ENCODE data around the gene HSPA12A.

HSPA12A gene

DNA sequence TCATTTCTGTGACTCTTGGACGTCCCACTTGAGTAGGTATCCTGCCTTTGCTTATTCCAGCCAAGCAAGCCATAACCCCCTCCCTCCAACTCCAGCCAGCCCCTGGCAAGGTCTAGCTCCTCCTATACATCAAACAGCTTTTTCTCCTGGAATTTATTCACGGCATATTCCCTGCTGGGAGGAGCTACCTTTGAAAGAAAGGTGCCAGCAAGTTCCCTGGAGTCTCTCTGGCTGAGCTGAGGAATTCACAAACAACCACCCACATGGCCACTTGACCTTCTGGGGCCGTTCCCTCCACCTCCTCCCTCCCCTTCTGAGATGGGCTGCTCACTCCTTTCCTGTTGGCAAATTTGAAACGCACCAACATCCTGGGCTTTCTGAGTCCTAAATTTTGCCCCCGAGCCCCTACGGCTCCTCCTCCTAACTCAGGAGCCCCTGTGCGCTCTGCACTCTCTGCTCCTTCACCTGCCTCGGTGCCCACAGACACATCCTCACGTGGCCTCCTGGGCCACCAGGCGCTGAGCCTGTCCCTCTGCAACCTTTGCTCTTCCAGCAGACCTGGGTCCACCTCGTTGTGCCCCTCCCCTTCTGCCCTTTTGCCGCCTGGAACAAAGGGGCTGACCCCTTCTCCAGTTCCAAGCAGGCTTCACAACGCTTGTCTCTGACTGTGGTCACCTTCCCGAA lies 48.0 kb downstream of the HSPA12A start:
- TF ChIP-seq, protein P1, sequence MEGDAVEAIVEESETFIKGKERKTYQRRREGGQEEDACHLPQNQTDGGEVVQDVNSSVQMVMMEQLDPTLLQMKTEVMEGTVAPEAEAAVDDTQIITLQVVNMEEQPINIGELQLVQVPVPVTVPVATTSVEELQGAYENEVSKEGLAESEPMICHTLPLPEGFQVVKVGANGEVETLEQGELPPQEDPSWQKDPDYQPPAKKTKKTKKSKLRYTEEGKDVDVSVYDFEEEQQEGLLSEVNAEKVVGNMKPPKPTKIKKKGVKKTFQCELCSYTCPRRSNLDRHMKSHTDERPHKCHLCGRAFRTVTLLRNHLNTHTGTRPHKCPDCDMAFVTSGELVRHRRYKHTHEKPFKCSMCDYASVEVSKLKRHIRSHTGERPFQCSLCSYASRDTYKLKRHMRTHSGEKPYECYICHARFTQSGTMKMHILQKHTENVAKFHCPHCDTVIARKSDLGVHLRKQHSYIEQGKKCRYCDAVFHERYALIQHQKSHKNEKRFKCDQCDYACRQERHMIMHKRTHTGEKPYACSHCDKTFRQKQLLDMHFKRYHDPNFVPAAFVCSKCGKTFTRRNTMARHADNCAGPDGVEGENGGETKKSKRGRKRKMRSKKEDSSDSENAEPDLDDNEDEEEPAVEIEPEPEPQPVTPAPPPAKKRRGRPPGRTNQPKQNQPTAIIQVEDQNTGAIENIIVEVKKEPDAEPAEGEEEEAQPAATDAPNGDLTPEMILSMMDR (IDR thresholded peaks at IDR 0.05) = no peak
- H3K4me1 ChIP-seq (ENCODE audit: control insufficient read depth in 1 of 2, insufficient read depth in 1 of 2, low read depth in 1 of 2, low read length in 1 of 2) = no peaks in the 10 kb centered on the region
- H3K9me3 ChIP-seq = no peaks in the 10 kb centered on the region
- H3K27ac ChIP-seq = no peak overlapping the region
- no peak overlapping the region for H3K4me3 ChIP-seq (ENCODE audit: low read depth in 1 of 2, low read length in 1 of 2)
- H3K27me3 ChIP-seq = peaks cover 14% of the 10 kb centered on the region
- no peaks in the 10 kb centered on the region for H3K36me3 ChIP-seq

DNA sequence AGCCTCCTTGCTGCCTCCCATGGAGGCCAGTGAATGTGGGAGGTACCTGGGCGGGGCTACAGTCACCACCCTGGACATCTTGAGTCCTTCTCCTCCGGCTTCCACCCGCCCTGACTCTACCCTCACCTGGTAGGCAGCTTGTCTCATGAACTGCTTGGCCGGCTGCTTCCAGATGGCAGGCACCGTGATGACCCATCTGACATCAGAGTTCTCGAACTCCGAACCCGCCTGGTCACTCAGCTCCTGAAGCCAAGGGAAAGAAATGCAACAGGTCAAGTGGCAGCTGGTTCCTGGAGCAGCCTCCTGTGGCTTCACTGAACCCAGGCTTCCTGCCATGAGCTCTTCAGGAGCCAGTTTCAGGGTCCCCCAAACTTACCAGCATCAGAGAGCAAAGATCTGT lies 50.1 kb downstream of the HSPA12A start:
- Histone ChIP-seq H3K27ac (no peak overlapping the region), H3K36me3 (no peaks in the 10 kb centered on the region), H3K4me3 (ENCODE audit: low read depth in 1 of 2, low read length in 1 of 2) (no peak overlapping the region), H3K4me1 (ENCODE audit: control insufficient read depth in 1 of 2, insufficient read depth in 1 of 2, low read depth in 1 of 2, low read length in 1 of 2) (no peaks in the 10 kb centered on the region), H3K9me3 (no peaks in the 10 kb centered on the region), H3K27me3 (peaks cover 26% of the 10 kb centered on the region)
- TF ChIP-seq, protein P1 (IDR thresholded peaks at IDR 0.05) = no peak

DNA sequence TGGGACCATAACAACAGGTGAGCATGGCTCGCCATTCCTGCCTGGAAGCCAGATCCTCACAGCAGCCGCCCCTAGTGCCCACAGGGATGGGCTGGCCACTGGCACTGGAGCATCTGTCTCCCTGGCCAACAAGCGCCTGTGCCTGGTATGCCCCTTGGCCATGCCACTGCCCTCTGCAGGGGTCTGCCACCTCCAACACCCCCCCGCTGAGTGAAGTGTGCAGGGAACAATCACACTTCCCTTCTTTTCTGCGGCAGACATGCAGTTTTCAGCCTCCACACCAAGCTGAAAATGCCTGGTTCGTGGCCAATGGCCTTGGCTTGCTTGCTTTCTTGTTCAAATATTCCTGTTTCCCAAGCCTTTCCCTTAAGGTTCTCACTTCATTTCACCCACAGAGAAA lies 50.7 kb downstream of the HSPA12A start:
- H3K4me3 ChIP-seq (ENCODE audit: low read depth in 1 of 2, low read length in 1 of 2) = no peak overlapping the region
- H3K9me3 ChIP-seq = no peaks in the 10 kb centered on the region
- H3K27ac ChIP-seq = no peak overlapping the region
- TF ChIP-seq, protein P1 (IDR thresholded peaks at IDR 0.05) = no peak
- no peaks in the 10 kb centered on the region for H3K36me3 ChIP-seq
- H3K4me1 ChIP-seq (ENCODE audit: control insufficient read depth in 1 of 2, insufficient read depth in 1 of 2, low read depth in 1 of 2, low read length in 1 of 2) = no peaks in the 10 kb centered on the region
- peaks cover 26% of the 10 kb centered on the region for H3K27me3 ChIP-seq

DNA sequence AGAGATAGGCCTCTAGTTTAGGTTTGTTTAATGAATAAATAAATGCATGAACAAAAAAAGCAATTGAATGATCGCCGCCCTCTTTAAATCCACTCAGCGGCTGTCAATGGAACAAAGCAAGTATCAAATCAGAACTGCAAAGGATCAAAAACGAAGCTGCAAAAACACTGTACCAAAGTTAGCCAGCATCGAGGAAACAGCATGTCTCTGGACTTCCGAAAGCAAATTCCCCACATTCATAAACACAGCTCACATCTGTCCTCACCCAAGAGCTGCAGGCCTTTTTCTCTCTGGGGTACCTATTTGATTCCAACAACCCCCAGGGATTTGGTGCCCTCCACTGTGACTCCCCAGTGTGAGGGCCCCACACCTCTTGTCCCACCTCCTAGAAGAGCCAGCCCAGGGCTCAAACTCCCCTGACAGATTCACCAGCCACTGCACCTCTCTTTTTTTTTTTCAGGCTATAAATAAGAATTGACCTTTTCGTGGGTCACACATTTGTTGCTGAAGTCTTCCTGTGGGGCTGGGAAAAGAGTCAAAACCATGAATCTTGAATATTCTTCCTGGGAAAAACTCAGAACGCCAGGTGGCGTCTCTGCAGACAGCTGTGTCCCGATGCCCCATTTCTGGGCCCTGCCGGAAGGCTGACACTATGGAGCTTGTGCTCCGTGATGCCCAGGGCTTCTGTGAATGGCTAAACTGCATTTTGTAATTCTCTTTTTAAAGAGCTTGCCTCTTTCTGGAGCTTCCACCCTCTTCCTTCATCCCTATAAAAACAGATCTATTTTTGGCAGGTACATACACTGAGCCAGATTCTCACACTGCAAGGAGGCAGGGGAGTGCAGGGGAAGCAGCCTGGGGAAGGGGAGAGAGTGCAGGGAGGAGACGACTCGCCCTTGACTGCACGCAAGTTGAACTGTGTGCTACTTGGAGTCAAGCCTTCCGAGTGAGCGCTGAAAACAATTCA lies 51.7 kb downstream of the HSPA12A start:
- Histone ChIP-seq H3K36me3 (no peaks in the 10 kb centered on the region), H3K27me3 (peaks cover 26% of the 10 kb centered on the region), H3K27ac (no peak overlapping the region), H3K9me3 (no peaks in the 10 kb centered on the region), H3K4me1 (ENCODE audit: control insufficient read depth in 1 of 2, insufficient read depth in 1 of 2, low read depth in 1 of 2, low read length in 1 of 2) (no peaks in the 10 kb centered on the region), H3K4me3 (ENCODE audit: low read depth in 1 of 2, low read length in 1 of 2) (no peak overlapping the region)
- TF ChIP-seq, protein P1 (IDR thresholded peaks at IDR 0.05) = no peak

DNA sequence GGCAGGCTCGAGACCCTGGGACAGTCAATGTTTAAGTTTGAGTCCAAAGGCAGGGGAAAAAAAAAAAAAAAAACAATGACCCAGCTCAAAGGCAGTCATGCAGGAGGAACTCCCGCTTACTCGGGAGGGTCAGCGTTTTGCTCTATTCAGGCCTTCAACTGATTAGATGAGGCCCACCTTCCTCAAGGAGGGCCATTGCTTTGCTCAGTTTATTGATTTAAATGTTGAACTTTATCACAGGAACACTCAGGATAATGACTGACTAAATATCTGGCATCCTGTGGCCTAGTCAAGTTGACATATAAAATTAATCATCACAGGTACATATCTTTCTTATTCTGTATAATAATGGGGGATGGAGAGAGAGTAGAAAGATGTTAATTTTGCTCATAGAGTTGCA lies 52.6 kb downstream of the HSPA12A start:
- no peaks in the 10 kb centered on the region for H3K9me3 ChIP-seq
- no peaks in the 10 kb centered on the region for H3K4me1 ChIP-seq (ENCODE audit: control insufficient read depth in 1 of 2, insufficient read depth in 1 of 2, low read depth in 1 of 2, low read length in 1 of 2)
- H3K27ac ChIP-seq = no peak overlapping the region
- peaks cover 26% of the 10 kb centered on the region for H3K27me3 ChIP-seq
- TF ChIP-seq, protein P1 (IDR thresholded peaks at IDR 0.05) = no peak
- H3K36me3 ChIP-seq = no peaks in the 10 kb centered on the region
- H3K4me3 ChIP-seq (ENCODE audit: low read depth in 1 of 2, low read length in 1 of 2) = no peak overlapping the region
